AG10803 (cell line): ENCODE results near the gene NTNG1.

Experiments
- DNase-seq: peaks from one replicate; pipeline ENCODE4 v3.0.0; 2010; ENCODE audit warnings: low read depth
- H3K4me3 ChIP-seq: 2 replicates; pipeline ENCODE4 v1.5.1; 2011; ENCODE audit warnings: mild to moderate bottlenecking, low read length, control low read depth
- TF ChIP-seq, protein P1 (sequence below): conservative IDR thresholded peaks from 2 replicates; pipeline ENCODE4 v1.5.1; 2011; ENCODE audit warnings: mild to moderate bottlenecking, low read length, control low read depth, inconsistent platforms

NTNG1 gene

DNA sequence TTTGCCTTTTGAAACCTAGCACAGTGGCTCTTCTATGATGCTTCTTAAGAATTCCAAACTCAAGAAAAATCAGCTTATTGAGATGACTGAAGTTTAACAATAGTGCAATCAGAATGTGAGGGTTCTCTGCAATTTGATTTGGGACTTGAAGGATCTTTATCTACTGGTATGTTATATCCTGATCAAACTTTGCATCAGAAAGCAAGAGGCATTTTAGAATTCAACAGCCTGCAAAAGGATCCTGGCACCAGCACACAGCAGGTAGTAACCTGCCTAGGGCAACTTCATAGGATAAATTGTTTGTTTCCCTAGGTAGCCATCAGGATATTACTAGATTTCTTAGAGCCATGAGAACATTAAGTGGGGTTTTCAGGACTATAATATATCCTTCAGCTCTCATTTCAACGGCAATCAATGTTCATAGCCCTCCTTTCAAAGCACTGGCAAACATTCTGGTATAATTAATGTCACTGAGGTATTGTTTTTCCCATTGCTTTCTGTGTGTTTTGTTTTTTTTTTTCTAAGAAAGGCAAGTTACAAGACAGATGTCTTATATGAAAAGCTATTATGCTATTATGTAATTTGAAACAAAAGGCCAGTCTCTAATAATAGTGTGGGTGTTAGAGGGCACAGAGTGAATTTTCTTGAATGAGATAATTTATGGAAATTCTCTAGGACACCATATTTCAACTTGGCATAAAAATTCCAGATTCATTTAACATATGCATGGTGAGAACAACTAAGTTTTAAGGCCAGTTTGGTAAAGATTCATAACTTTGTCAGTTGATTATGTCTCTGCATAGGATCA, 34.5 kb downstream of the NTNG1 start:
- H3K4me3 ChIP-seq = no peak overlapping the region
- TF ChIP-seq, protein P1, sequence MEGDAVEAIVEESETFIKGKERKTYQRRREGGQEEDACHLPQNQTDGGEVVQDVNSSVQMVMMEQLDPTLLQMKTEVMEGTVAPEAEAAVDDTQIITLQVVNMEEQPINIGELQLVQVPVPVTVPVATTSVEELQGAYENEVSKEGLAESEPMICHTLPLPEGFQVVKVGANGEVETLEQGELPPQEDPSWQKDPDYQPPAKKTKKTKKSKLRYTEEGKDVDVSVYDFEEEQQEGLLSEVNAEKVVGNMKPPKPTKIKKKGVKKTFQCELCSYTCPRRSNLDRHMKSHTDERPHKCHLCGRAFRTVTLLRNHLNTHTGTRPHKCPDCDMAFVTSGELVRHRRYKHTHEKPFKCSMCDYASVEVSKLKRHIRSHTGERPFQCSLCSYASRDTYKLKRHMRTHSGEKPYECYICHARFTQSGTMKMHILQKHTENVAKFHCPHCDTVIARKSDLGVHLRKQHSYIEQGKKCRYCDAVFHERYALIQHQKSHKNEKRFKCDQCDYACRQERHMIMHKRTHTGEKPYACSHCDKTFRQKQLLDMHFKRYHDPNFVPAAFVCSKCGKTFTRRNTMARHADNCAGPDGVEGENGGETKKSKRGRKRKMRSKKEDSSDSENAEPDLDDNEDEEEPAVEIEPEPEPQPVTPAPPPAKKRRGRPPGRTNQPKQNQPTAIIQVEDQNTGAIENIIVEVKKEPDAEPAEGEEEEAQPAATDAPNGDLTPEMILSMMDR = no peak
- DNase-seq = no peak

DNA sequence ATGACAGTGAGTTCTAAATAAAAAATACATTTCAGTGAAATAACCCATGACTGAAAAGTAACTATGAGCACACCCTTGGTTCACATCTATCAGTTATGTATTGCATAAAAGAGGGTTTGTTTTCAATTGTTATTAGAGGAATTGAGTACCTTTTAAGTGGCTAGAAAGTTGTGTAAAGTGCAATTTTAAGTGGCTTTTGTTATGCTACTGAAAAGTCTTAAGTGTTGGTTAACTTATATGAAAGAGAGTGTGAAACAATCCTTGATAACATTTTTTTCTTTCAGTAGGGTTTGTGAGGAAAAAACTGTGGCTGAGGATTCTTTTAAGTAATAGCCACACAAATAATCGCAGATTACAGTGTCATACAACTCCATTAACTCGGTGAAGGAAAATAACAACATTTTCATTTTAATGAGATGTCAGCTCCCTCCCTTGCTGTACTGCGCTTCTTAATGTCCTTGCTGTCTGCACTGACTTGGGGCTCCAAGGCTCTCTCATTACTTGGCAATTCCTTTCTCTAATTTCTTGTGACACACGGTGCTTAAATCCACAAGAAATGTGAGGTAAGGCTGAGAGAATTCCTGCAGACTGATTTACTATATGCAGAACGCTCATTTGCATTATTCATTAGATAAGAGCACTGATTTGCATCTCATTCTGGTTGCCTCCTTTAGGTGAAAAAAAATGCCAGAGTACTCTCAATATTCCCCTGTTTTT, 40.6 kb downstream of the NTNG1 start:
- TF ChIP-seq, protein P1 = no peak
- H3K4me3 ChIP-seq = no peak overlapping the region
- DNase-seq = no peak

DNA sequence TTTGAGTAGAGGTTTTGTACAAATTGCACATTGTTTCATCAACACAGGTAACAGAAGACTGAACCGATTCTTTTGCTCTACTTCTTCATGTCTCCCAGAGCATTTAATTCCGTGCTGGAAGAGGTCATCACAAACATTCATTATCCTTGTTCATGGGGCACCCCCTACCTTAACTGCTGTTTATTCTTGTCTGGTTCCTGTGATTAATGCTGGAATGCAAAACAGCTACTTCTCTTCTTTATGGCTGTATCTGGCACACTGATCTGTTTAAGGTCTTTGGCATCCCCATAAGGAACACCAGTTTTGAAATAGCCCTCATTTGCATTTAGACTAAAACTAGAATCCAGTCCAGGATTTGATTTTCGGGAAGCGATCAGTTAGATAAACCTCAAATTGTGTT, 42.2 kb downstream of the NTNG1 start:
- no peak overlapping the region for H3K4me3 ChIP-seq
- DNase-seq = no peak
- TF ChIP-seq, protein P1 = no peak

DNA sequence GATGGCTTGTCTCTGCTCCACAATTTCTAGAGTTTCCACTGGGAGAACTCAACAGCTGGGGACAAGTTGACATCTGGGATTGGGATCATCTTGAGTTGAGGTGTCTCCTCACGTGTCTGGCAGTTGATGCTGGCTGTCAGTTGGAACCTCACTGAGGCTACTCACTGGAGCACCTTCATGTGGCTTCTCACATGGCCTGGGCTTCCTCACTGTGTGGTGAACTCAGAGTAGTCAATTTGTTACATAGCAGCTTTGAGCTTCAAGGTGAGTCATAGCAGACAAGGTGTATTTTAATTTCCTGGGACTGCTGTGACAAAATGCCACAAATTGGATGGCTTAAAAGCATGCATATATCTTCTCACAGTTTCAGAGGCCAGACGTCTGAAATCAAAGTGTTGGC, 44.0 kb downstream of the NTNG1 start:
- TF ChIP-seq, protein P1 = no peak
- no peak overlapping the region for H3K4me3 ChIP-seq
- DNase-seq = no peak

DNA sequence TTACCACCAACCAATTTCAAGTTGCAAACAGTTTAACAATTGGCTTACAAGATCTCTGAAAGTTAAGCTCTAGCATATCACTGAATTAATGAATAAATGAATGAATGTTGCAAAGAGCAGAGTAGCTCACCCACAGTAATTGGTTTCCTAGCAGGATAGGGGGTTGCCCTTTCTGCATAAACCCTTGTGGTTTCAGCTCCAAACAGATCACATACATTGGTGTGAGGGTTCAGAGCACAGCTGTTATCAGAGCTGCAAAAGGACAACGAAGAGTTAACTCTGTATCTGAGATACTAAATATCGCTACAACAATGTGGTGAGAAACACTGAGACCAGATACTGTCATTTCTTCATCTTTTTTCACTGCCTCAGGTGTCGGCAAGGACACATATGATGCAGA, 46.6 kb downstream of the NTNG1 start:
- no peak overlapping the region for H3K4me3 ChIP-seq
- DNase-seq = no peak
- TF ChIP-seq, protein P1 = no peak

DNA sequence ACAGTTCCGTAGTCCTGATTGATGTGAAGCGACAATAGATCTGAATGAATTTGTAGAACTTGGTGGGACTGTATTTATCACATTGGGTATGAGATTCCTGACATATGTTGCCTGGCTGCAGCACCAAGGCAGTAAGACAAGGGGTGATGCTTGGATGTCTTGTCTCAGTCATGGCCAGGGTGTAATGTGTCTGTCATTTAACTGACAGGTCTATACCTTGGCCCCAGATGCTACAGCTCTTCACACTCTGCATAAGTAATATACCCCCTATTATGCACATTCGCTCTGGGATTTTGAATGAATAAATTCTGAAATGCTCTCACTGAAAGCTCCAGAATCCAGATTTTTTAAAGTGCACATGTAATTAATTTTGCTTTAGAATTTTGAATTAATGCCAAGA, 47.3 kb downstream of the NTNG1 start:
- TF ChIP-seq, protein P1 = no peak
- H3K4me3 ChIP-seq = no peak overlapping the region
- DNase-seq = no peak

DNA sequence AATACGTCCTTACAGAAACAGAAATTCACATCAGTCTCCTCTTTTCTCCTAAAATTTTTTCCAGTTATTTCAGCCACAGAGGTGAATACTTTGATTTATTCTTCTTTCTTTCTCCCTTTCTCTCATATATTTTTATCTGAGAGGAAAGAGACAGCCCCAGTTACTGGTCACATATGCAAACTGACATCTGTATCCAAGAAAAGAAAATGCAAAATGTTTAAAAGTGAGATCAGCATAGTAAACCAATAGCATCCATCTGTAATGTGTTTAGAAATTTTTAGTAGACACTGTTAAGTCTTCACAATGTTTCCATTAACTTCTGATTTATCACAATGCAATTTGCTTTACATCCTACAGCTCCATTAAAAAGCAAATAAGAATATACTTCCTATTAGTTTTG, 53.5 kb downstream of the NTNG1 start:
- DNase-seq = no peak
- TF ChIP-seq, protein P1 = no peak

More for the DNA sequence above, 53.5 kb downstream of the NTNG1 start:
- no peak overlapping the region for H3K4me3 ChIP-seq
